Psoas muscle (tissue), 8 donors: ENCODE measurements around the gene CHN2. TPM values are rescaled to one million over a fixed set of nuclear protein-coding genes. Genes with fewer than 3 reads are reported as not detected.

Experiments
- ATAC-seq, 4 donors: fragments of 200-7000 bp; cut with Tn5 transposase; one replicate each; pipeline ENCODE4 v1.9.1; 2020; ENCODE audit warnings: moderate library complexity in 3 of 4, mild to moderate bottlenecking in 2 of 4
- DNase-seq, 2 donors: peaks; one replicate each; pipeline ENCODE4 v3.0.0-alpha.2; 2020
- H3K27ac ChIP-seq: fragments of 200-600 bp; one replicate; pipeline ENCODE4 v1.8.0; 2022
- H3K27me3 ChIP-seq, 3 donors: fragments of 200-600 bp in 1 of 3; one replicate each; pipeline versions ENCODE4 v1.6.1 to v1.8.0; 2013 to 2022; ENCODE audit warnings: low read length in 2 of 3, mild to moderate bottlenecking in 2 of 3, moderate library complexity in 1 of 3; ENCODE audit not compliant: insufficient read depth in 3 of 3
- H3K36me3 ChIP-seq, 2 donors: fragments of 200-600 bp in 1 of 2; one replicate each; pipeline versions ENCODE4 v1.6.1 to v1.8.0; 2013 to 2022; ENCODE audit warnings: low read depth in 1 of 2, mild to moderate bottlenecking in 1 of 2, moderate library complexity in 1 of 2; ENCODE audit not compliant: insufficient read depth in 1 of 2
- H3K4me1 ChIP-seq: fragments of 200-600 bp; one replicate; pipeline ENCODE4 v1.8.0; 2022
- H3K4me3 ChIP-seq: fragments of 200-600 bp; one replicate; pipeline ENCODE4 v1.8.0; 2022; ENCODE audit warnings: mild to moderate bottlenecking
- H3K9me3 ChIP-seq: fragments of 200-600 bp; one replicate; pipeline ENCODE4 v1.8.0; 2022
- CTCF ChIP-seq: fragments of 200-600 bp; IDR thresholded peaks from one replicate; pipeline ENCODE4 v1.8.0; 2022; ENCODE audit warnings: antibody characterized with exemption
- WGBS, 3 donors: extraction: QIAGEN DNeasy Blood & Tissue Kit; methylation state at CpG; one replicate each; pipeline versions ENCODE4 v1.1.6 to v1.1.7; 2013; 5-methylcytosine and 5-hydroxymethylcytosine counted together
- intact Hi-C, 2 donors: fragments of 100-400 bp; cut with DNase I; formaldehyde crosslinking; loops; one replicate each; pipeline versions ENCODE4 v1.11.0 to v1.14.2; 2022
- polyA plus RNA-seq, 3 donors: library from polyadenylated mRNA; stranded (reverse); fragments of 200-250 nt; gene quantifications; one replicate each; pipeline ENCODE4 v1.2.3, GENCODE V29; 2013
- total RNA-seq, 4 donors: library from RNA; stranded (reverse); fragmentation: NEBNext Ultra II Directional in 2 of 4; extraction: Animal tissue kit (Norgen Biotek cat#: 25700) in 2 of 4; gene quantifications; one replicate each; pipeline versions ENCODE4 v1.2.1 to v1.2.4, GENCODE V29; 2021 to 2023
- donor health status: healthy with polysubstance abuse.
- donor health status: DM: no; HTN: no; CAD: no; lungs with moderate emphysema.
- donor health status: Bipolar disorder and iron deficiency.
- donor health status: healthy.
- donor health status: DM: yes; HTN: yes; CAD: no.
- donor health status: DM: no; HTN: no; CAD: no.
- donor health status: DM: no; HTN: no; CAD: no.
- donor health status: DM: yes; HTN: yes; CAD: no.

CHN2 gene
- total and polyA plus RNA-seq, 7 donors: 0.43 to 18.1 (median 2.3) TPM

DNA sequence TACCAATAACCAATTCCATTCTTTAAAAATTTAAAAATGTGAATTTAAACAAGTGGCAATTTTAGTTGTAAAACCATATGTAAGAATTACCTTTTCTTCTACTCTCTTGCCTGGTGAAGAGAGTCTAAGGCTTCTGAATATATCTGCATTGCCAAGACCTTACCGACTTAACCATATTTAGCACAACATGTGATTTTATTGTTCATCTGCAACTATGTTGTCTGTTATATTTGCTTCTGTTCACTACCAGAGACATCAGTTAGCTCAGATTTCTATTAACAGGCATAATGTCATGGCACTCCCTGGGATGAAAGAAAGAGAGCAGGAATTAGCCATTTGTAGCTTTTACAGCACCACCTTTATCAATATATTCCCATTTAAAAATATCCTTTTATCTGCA lies 55.3 kb downstream of the CHN2 start:
- ATAC-seq (peak in 3 of 4 donors; percentile 17 to 71 (median 32)), DNase-seq (no peak)
- no peaks in the 10 kb centered on the region for H3K9me3 ChIP-seq
- WGBS, 3 donors: 70 to 76% (median 74%) methylated on average over 1 of the region's 1 CpG
- H3K36me3 ChIP-seq: no peaks in the 10 kb centered on the region
- peak overlapping the region; percentile 13 for H3K27ac ChIP-seq
- H3K27me3 ChIP-seq: no peaks in the 10 kb centered on the region
- intact Hi-C loops: loop anchor here in 1 of 2 donors (5.0 kb wide), 1 partner anchor 328 kb away; no protein-coding TSS in a partner anchor
- no peak overlapping the region for H3K4me3 ChIP-seq
- no peaks in the 10 kb centered on the region for H3K4me1 ChIP-seq
- TF ChIP-seq CTCF: no peak

GRCh38 chr7:29253225-29253624 lies 58.6 kb downstream of the CHN2 start:
- no peaks in the 10 kb centered on the region for H3K36me3 ChIP-seq
- intact Hi-C loops: loop anchor here in 1 of 2 donors (5.0 kb wide), 1 partner anchor 331 kb away; no protein-coding TSS in a partner anchor
- no peak for DNase-seq
- H3K4me3 ChIP-seq: no peak overlapping the region
- no peak for TF ChIP-seq CTCF
- no peak for ATAC-seq
- H3K27me3 ChIP-seq: no peaks in the 10 kb centered on the region
- no peak overlapping the region for H3K27ac ChIP-seq
- no peaks in the 10 kb centered on the region for H3K9me3 ChIP-seq
- H3K4me1 ChIP-seq: peaks cover 11% of the 10 kb centered on the region
- WGBS, 3 donors: 87 to 100% (median 93%) methylated on average over 1 of the region's 1 CpG

DNA sequence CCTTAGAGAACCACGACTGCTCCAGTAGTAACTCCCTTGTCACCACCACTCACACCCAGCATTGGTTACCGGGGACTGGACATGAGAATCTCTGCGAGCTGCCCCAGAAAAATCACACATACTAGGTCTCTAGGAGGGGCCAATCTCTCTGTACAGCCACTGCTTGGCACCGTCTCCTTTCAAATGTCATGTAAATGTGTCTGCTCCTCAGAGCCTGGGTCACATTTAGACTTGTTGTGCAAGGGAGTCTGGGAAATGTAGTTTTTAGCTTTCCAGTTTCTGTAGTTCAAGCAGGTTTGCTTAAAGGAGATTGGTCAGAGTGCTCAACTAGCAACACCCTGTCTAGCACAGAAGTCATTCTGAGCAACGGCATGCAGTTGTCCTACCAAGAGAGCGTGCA lies 60.0 kb downstream of the CHN2 start:
- WGBS, 3 donors: 79 to 82% (median 81%) methylated on average over 6 of the region's 6 CpGs
- Histone ChIP-seq H3K27ac (no peak overlapping the region), H3K9me3 (no peaks in the 10 kb centered on the region), H3K4me3 (no peak overlapping the region), H3K4me1 (peaks cover 11% of the 10 kb centered on the region), H3K36me3 (no peaks in the 10 kb centered on the region), H3K27me3 (no peaks in the 10 kb centered on the region)
- intact Hi-C loops: loop anchor here in 1 of 2 donors (5.0 kb wide), 1 partner anchor 332 kb away; no protein-coding TSS in a partner anchor
- ATAC-seq: peak in 1 of 4 donors; percentile 41
- DNase-seq: no peak
- TF ChIP-seq CTCF: no peak

GRCh38 chr7:29255199-29255878 lies 60.8 kb downstream of the CHN2 start:
- Histone ChIP-seq H3K4me3 (no peak overlapping the region), H3K9me3 (no peaks in the 10 kb centered on the region), H3K27ac (no peak overlapping the region), H3K36me3 (no peaks in the 10 kb centered on the region), H3K4me1 (peaks cover 11% of the 10 kb centered on the region), H3K27me3 (no peaks in the 10 kb centered on the region)
- no peak for TF ChIP-seq CTCF
- intact Hi-C loops: no loop called here
- 60 to 69% (median 64%) methylated on average over 6 of the region's 6 CpGs for WGBS, 3 donors
- no peak for DNase-seq
- peak in 1 of 4 donors; percentile 44 for ATAC-seq
